Endodermal cell (in vitro differentiated cells): ENCODE data around the gene GNG5. TPM values are rescaled to one million over a fixed set of nuclear protein-coding genes. Genes with fewer than 3 reads are reported as not detected.

Source experiments
- DNase-seq: peaks from one replicate; pipeline ENCODE4 v3.0.0-alpha.2; 2017
- H3K27ac ChIP-seq: 2 replicates; pipeline ENCODE4 v1.5.1; 2013; ENCODE audit warnings: mild to moderate bottlenecking, low read depth, low read length, moderate library complexity
- H3K27me3 ChIP-seq: 2 replicates; pipeline ENCODE4 v1.6.1; 2013; ENCODE audit warnings: mild to moderate bottlenecking, low read length, moderate library complexity; ENCODE audit not compliant: insufficient read depth, control insufficient read depth, poor library complexity, severe bottlenecking
- H3K36me3 ChIP-seq: 2 replicates; pipeline ENCODE4 v1.7.0; 2013; ENCODE audit warnings: mild to moderate bottlenecking, low read length, moderate library complexity; ENCODE audit not compliant: control insufficient read depth, insufficient read depth
- H3K4me1 ChIP-seq: one replicate; pipeline ENCODE4 v1.7.0; 2013; ENCODE audit warnings: low read length; ENCODE audit not compliant: control insufficient read depth, insufficient read depth
- H3K4me3 ChIP-seq: 2 replicates; pipeline ENCODE4 v1.5.1; 2013; ENCODE audit warnings: mild to moderate bottlenecking, low read length, moderate library complexity
- H3K9ac ChIP-seq: 2 replicates; pipeline ENCODE4 v1.6.1; 2013; ENCODE audit warnings: mild to moderate bottlenecking, low read length, moderate library complexity; ENCODE audit not compliant: poor library complexity, severe bottlenecking; ENCODE audit errors: extremely low read depth
- H3K9me3 ChIP-seq: 2 replicates; pipeline ENCODE4 v1.6.1; 2013; ENCODE audit warnings: mild to moderate bottlenecking, low read length, moderate library complexity; ENCODE audit not compliant: control insufficient read depth
- H3K27ac Mint-ChIP-seq: 2 replicates; pipeline ENCODE4 v1.8.0; 2020; ENCODE audit warnings: mixed read lengths
- H3K27me3 Mint-ChIP-seq: 2 replicates; pipeline ENCODE4 v1.8.0; 2021; ENCODE audit warnings: mild to moderate bottlenecking, mixed read lengths; ENCODE audit not compliant: insufficient read depth
- H3K36me3 Mint-ChIP-seq: 2 replicates; pipeline ENCODE4 v1.8.0; 2020; ENCODE audit warnings: low read depth, mixed read lengths
- H3K4me1 Mint-ChIP-seq: 2 replicates; pipeline ENCODE4 v1.8.0; 2020; ENCODE audit warnings: mixed read lengths
- H3K4me3 Mint-ChIP-seq: 2 replicates; pipeline ENCODE4 v1.8.0; 2020; ENCODE audit warnings: mild to moderate bottlenecking, moderate library complexity, mixed read lengths
- H3K9me3 Mint-ChIP-seq: 2 replicates; pipeline ENCODE4 v1.8.0; 2020; ENCODE audit warnings: mild to moderate bottlenecking, mixed read lengths
- CTCF ChIP-seq: fragments of 200-600 bp; sonication (generic); conservative IDR thresholded peaks from 2 replicates; pipeline ENCODE4 v1.5.0; 2021; ENCODE audit warnings: antibody characterized with exemption, mild to moderate bottlenecking
- WGBS, 2 experiments: methylation state at CpG; one replicate each; pipeline versions ENCODE4 v1.1.5 to v1.1.7; 2013; ENCODE audit warnings: missing lambda C conversion rate in 2 of 2, mixed read lengths in 1 of 2; ENCODE audit not compliant: insufficient coverage in 1 of 2, insufficient read length in 1 of 2; 5-methylcytosine and 5-hydroxymethylcytosine counted together
- total RNA-seq, 2 donors: library from RNA; stranded (reverse); fragmentation: NEBNext Ultra II Directional in 1 of 2; extraction: Animal tissue kit (Norgen Biotek cat#: 25700) in 1 of 2; gene quantifications; 2 replicates in 1 of 2; 3 replicates in 1 of 2; pipeline ENCODE4 v1.2.1, GENCODE V29; 2021

Gene GNG5
- total RNA-seq, 2 donors from 2014 or later: 124 to 144 TPM

- H3K4me3 Mint-ChIP-seq: no peak overlapping the region
- no peaks in the 10 kb centered on the region for H3K9me3 ChIP-seq
- no peak overlapping the region for H3K4me3 ChIP-seq
- H3K36me3 ChIP-seq: peaks cover 97% of the 10 kb centered on the region
- H3K9me3 Mint-ChIP-seq: no peaks in the 10 kb centered on the region
- no peaks in the 10 kb centered on the region for H3K4me1 ChIP-seq
- no peak overlapping the region for H3K9ac ChIP-seq
- H3K27ac ChIP-seq: no peak overlapping the region
- TF ChIP-seq CTCF: no peak
- 67 to 91% methylated on average over 1 of the region's 1 CpG for WGBS, 2 experiments
- no peaks in the 10 kb centered on the region for H3K4me1 Mint-ChIP-seq
- H3K27me3 Mint-ChIP-seq: no peaks in the 10 kb centered on the region
- H3K27ac Mint-ChIP-seq: no peak overlapping the region
- no peaks in the 10 kb centered on the region for H3K27me3 ChIP-seq
- H3K36me3 Mint-ChIP-seq: peaks cover 64% of the 10 kb centered on the region
- no peak for DNase-seq
Measured at GRCh38 chr1:84493747-84494146, 12.6 kb downstream of the GNG5 start.

DNA sequence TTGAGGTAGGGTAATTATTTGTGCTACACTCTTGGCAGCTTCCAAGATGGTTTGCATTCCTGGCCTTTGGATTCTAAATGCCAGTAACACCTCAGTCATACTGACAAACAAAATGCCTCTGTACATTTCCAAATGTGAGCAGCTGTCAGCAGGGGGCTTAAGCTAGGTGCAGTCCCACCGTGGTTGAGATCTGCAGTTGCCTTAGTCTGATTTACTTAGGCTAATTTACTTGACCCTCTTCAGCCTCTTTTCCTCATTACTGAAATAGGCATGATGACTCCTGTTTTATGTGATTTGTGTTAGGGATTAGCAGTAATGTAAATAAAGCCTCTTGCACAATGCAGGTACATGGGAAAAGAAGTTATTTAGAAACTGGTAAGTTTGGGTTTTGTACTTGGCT is 13.7 kb downstream of the GNG5 start:
- Mint-ChIP-seq H3K36me3 (peaks cover 53% of the 10 kb centered on the region), H3K27ac (no peak overlapping the region), H3K27me3 (no peaks in the 10 kb centered on the region), H3K4me3 (no peak overlapping the region), H3K9me3 (no peaks in the 10 kb centered on the region), H3K4me1 (no peaks in the 10 kb centered on the region)
- Histone ChIP-seq H3K27ac (no peak overlapping the region), H3K9me3 (no peaks in the 10 kb centered on the region), H3K27me3 (no peaks in the 10 kb centered on the region), H3K9ac (no peak overlapping the region), H3K4me3 (no peak overlapping the region), H3K4me1 (no peaks in the 10 kb centered on the region), H3K36me3 (peaks cover 90% of the 10 kb centered on the region)
- TF ChIP-seq CTCF: no peak
- WGBS, 2 experiments: 83% methylated on average over 1 of the region's 1 CpG; no CpG with 5 or more reads in 1 of the 2 experiments
- no peak for DNase-seq

- H3K4me3 ChIP-seq: no peak overlapping the region
- Mint-ChIP-seq H3K27ac (no peak overlapping the region), H3K4me3 (no peak overlapping the region), H3K36me3 (peaks cover 51% of the 10 kb centered on the region), H3K27me3 (no peaks in the 10 kb centered on the region), H3K4me1 (no peaks in the 10 kb centered on the region), H3K9me3 (no peaks in the 10 kb centered on the region)
- no peak overlapping the region for H3K27ac ChIP-seq
- no peaks in the 10 kb centered on the region for H3K27me3 ChIP-seq
- no peak overlapping the region for H3K9ac ChIP-seq
- 80 to 89% methylated on average over 1 to 2 of the region's 2 CpGs for WGBS, 2 experiments
- no peaks in the 10 kb centered on the region for H3K9me3 ChIP-seq
- H3K4me1 ChIP-seq: no peaks in the 10 kb centered on the region
- peaks cover 81% of the 10 kb centered on the region for H3K36me3 ChIP-seq
- DNase-seq: no peak
- no peak for TF ChIP-seq CTCF
Measured at GRCh38 chr1:84489766-84490165, 16.6 kb downstream of the GNG5 start.
